ENCODE data around the gene SYMPK. TPM values are rescaled to one million over a fixed set of nuclear protein-coding genes. Genes with fewer than 3 reads are reported as not detected.

Gene SYMPK
- total RNA-seq, 1 donor from 2014 or later = 103 TPM

DNA sequence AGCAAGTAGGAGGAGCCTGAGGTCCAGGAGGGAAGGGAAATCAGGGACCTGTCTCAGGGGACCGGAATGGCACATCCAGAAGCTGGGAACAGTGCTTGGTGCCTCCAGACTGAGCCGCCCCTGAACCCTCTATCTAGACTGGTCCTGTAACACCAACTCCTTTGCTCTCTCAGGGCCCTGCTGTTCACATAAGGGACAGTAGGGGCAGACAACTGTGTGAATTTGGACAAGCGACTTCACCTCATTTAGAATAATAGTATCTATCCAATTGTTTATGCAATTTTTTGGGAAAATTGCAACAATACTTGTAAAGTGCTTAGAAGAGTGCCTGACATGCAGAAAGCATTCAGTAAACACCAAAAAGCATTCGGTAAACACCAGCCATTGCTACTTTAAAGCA lies 14.0 kb downstream of the SYMPK start:
- DNase-seq (ENCODE audit: low spot score in 2 of 2) = no peak
- Histone ChIP-seq H3K27ac (no peak overlapping the region), H3K9me3 (no peaks in the 10 kb centered on the region), H3K4me3 (no peak overlapping the region), H3K4me1 (no peaks in the 10 kb centered on the region), H3K36me3 (peaks cover 73 to 99% of the 10 kb centered on the region in 2 donors), H3K27me3 (no peaks in the 10 kb centered on the region)
- intact Hi-C loops (cut with DNase I) = no loop called here
- TF ChIP-seq, protein P1, sequence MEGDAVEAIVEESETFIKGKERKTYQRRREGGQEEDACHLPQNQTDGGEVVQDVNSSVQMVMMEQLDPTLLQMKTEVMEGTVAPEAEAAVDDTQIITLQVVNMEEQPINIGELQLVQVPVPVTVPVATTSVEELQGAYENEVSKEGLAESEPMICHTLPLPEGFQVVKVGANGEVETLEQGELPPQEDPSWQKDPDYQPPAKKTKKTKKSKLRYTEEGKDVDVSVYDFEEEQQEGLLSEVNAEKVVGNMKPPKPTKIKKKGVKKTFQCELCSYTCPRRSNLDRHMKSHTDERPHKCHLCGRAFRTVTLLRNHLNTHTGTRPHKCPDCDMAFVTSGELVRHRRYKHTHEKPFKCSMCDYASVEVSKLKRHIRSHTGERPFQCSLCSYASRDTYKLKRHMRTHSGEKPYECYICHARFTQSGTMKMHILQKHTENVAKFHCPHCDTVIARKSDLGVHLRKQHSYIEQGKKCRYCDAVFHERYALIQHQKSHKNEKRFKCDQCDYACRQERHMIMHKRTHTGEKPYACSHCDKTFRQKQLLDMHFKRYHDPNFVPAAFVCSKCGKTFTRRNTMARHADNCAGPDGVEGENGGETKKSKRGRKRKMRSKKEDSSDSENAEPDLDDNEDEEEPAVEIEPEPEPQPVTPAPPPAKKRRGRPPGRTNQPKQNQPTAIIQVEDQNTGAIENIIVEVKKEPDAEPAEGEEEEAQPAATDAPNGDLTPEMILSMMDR (IDR thresholded peaks at IDR 0.05) = no peak

DNA sequence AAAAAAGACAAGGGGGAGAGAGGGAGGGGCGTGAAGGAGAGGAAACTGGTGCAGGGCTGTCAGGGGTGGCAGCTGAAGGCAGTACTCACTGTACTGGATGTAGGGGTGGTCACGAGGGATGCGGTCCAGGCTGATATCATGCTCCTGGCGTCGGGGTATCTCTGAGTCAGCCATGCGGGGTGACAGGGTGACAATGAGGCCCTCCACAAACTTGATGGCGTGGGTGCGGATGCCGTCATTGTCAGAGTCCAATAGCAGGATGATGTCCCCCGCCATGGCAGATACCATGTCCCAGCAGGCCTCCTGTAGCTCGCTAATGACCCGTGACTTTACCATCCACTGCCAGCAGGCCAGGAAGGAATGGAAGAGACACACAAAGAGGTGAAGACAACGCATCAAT lies 15.3 kb downstream of the SYMPK start:
- H3K27me3 ChIP-seq = no peaks in the 10 kb centered on the region
- H3K4me3 ChIP-seq = no peak overlapping the region
- DNase-seq (ENCODE audit: low spot score in 2 of 2) = no peak
- TF ChIP-seq, protein P1 (IDR thresholded peaks at IDR 0.05) = no peak
- no peaks in the 10 kb centered on the region for H3K4me1 ChIP-seq
- intact Hi-C loops (cut with DNase I) = no loop called here
- H3K9me3 ChIP-seq = no peaks in the 10 kb centered on the region
- no peak overlapping the region for H3K27ac ChIP-seq
- peaks cover 73 to 99% of the 10 kb centered on the region in 2 donors for H3K36me3 ChIP-seq

DNA sequence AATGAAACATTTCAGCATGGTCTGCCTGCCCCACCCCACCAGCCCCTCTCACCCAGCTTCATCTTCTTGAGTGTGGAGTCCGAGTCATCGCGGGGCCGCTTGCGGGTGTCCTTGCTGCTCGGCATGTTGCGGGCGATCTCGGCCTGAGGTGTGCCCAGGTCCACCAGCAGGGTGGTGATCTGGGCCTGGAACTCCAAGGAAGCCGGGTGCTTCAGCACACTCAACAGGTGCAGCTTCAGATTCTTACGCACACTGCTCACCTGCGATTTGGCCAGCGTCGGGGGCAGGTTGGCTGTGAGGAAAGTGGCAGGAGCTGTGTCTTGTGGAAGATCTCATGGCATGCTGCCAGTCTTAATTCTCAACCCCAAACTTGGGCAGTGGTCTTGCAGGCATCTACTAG lies 20.7 kb downstream of the SYMPK start:
- no peak for DNase-seq (ENCODE audit: low spot score in 2 of 2)
- intact Hi-C loops (cut with DNase I) = no loop called here
- Histone ChIP-seq H3K4me1 (no peaks in the 10 kb centered on the region), H3K27ac (no peak overlapping the region), H3K4me3 (no peak overlapping the region), H3K9me3 (no peaks in the 10 kb centered on the region), H3K36me3 (peaks cover 76 to 98% of the 10 kb centered on the region in 2 donors), H3K27me3 (no peaks in the 10 kb centered on the region)
- TF ChIP-seq, protein P1 (IDR thresholded peaks at IDR 0.05) = no peak

DNA sequence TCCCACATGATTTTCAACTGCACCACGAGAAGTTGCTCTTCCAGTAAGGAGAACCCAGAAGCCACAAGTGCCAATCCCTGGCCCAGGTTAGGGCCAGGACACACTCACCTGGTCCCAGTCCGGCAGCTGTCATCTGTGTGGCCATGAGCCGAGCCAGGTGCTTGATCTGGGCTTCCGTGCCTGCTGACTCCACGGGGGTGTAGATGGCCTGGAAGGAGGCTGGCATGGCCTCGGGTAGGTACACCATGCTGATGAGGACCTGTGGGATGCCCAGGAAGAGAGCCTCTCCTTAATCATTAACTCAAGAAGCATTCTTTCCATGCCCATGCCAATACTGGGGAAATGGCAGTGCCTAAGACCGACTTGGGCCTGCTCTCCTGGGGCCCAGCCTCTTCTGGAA lies 28.0 kb downstream of the SYMPK start:
- no peak overlapping the region for H3K4me3 ChIP-seq
- DNase-seq (ENCODE audit: low spot score in 2 of 2) = no peak
- H3K9me3 ChIP-seq = no peaks in the 10 kb centered on the region
- no peak overlapping the region for H3K27ac ChIP-seq
- H3K4me1 ChIP-seq = no peaks in the 10 kb centered on the region
- H3K27me3 ChIP-seq = no peaks in the 10 kb centered on the region
- intact Hi-C loops (cut with DNase I) = no loop called here
- TF ChIP-seq, protein P1 (IDR thresholded peaks at IDR 0.05) = no peak
- peaks cover 88 to 99% of the 10 kb centered on the region in 2 donors for H3K36me3 ChIP-seq

DNA sequence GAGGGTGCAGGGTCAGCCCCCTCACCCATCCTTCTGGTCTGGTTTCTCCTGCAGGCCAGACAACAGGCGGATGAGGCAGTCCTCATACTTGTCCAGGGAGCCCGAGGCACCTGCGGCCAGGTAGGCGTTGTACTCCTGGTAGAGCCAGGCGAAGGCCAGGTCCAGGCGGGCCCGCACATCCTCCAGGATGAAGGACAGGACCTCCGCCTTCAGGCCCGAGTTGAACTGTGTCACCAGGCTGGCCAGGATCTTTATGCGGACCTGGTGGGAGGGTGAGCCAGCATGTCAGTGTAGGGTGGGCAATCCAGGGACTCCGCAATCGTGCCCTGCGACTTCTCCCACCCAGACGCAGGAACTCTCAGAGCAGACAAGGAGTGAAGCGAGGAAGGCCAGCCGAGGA lies 34.0 kb downstream of the SYMPK start:
- Histone ChIP-seq H3K4me1 (no peaks in the 10 kb centered on the region), H3K4me3 (no peak overlapping the region)

More for the DNA sequence above, 34.0 kb downstream of the SYMPK start:
- H3K36me3 ChIP-seq = peaks cover 87 to 100% of the 10 kb centered on the region in 2 donors
- intact Hi-C loops (cut with DNase I) = no loop called here
- no peaks in the 10 kb centered on the region for H3K9me3 ChIP-seq
- TF ChIP-seq, protein P1 (IDR thresholded peaks at IDR 0.05) = no peak
- no peak for DNase-seq (ENCODE audit: low spot score in 2 of 2)
- no peaks in the 10 kb centered on the region for H3K27me3 ChIP-seq
- H3K27ac ChIP-seq = no peak overlapping the region
